HTERT RPE-1 (cell line): ENCODE measurements around the gene TENM4.
"Not testable (repeated sequence)": the region's sequence is repeated elsewhere in the genome, so short reads cannot be mapped to it uniquely, and the experiment has no call there.

Experiments used
- in situ Hi-C: fragments of 300-500 bp; cut with MboI; formaldehyde crosslinking; loops from 4 replicates; pipeline ENCODE4 v1.14.3; 2020; ENCODE audit warnings: low sequenced_read_pairs

The TENM4 gene

DNA sequence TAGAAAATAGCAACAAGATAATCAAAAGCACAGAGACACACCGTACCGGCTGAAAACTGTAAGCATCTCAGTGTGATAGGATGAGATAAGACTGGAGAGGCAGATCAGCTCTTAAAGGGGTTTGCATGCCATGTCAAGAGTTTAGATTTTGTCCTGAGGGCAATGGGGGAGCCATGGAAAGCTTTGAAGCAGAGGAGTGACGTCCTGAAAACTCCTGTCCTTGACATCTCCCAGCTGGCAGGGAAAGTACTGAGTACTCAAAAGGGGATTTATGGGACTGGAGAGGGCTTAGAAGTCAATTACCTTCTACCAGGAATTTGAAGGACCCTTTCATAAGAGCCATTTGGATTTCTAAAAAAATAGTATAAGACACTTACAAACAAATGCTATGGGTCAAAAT is 445.7 kb downstream of the TENM4 start:
- in situ Hi-C loops = no loop called here

DNA sequence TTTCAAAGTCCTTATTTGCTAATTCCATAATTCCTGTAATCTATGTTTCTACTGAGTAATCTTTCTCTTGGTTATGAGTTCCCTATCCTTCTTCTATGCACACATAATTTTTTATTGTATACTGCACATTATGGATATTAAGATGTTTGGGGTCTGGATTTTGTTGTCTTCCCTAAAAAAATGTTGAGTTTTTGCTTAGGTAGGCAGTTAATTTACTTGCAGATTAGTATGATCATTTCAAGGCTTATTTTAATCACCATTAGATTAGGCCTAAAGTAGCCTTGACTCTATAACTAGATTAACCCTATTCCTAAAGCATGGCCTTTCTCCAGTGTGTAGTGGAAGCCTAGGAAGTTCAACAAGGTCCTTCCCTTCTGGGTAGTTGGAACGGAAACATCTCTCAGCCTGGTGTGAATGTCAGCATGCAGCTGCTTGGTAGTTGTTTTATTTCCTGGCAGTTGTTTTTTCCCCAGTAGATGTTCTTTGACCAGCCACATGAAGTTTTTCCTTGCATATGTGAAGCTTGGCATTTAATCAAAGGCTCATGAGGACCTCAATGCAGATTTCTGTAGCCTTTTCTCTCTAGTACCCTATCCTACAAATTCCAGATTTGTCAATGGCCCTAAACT is 446.9 kb downstream of the TENM4 start:
- in situ Hi-C loops = no loop called here

DNA sequence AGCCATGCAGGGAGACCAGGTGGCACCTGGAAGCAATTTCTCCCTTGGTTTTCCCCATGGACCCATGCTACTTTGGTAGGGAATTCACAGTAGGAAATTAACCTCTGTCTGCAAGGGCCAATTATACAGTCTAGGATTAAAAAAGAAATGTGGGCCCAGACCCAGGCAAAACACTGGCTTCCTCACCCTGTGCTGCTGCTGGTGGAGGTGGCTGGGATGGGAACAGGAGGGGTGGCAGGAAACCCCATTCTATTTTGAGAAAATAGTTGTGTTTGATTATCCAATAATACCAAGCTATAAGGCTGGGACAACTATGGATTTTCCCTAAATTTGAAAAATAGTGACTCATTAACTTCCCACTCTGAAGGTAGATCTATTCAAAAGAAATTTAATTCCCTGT is 449.1 kb downstream of the TENM4 start:
- in situ Hi-C loops = no loop called here

DNA sequence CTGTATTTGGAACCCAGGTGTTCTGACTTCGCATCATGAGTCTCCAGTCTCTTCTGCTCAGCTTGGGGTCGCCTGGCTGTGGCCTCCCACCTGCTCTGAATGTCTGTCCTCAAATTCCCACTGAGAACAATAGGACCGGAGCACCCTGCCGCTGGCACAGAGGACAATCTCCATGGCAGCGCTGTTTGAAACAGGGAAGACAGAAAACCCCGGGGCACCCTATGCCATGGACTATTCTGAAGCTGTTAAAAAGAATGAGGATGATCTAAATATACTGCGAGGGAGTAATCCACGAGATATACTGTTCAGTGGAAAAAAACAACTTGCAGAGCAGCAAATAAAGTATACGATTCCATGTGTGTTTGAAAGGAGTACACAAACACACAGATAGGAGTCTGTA is 450.6 kb downstream of the TENM4 start:
- in situ Hi-C loops = no loop called here

DNA sequence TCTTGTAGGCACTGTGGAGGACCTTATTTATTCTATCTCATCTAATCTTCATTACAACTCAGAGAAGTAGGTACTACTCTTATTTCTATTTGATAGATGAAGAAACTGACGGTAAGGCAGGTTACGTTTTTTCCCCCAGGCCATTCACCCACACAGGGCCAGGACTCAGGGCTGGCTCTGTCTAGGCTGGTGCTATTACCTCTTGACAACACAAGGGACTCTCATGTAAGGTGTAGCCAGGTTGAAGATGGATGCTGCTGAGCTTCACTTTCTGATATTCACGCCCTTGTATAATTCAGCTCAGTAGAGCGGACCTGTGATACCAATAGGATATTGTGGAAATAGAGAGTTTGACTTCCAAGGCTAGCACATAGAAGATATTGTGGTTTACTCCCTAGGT is 453.1 kb downstream of the TENM4 start:
- in situ Hi-C loops = no loop called here

DNA sequence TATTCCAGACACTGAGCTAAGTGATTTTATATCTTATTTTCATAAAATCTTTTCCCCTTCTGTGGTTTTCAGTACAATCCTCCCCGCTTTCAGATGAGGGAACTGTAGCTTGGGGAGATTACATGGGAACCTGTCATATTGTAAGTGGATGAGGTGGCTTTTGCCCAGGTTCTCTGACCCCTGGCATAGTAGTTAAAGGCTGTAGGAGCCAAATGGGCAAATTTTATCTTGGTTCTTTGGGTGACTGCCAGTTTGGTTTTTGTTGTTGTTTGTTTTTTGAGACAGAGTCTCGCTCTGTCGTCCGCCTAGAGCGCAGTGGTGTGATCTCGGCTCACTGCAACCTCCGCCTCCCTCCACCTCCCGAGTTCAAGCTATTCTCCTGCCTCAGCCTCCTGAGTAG is 454.5 kb downstream of the TENM4 start:
- in situ Hi-C loops = no loop called here

DNA sequence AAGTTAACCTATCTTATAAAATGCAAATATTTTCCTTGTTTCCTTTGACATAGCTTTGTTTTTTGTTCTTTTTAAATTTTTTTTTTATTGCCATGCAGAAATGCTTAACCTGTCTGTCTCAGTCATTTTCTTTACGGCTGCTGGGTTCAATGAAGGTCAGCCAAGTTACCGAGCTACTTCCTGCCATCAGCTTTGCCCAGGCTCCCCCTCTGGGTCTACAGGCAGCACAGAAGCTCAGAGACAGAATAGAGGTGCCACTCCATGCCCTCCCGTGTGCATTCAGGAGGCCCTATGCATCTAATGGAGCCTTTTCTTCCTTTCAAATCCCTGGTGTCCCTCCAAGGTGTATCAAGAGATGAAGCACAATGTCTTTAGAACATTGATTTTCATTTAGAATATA is 455.2 kb downstream of the TENM4 start:
- in situ Hi-C loops = no loop called here

DNA sequence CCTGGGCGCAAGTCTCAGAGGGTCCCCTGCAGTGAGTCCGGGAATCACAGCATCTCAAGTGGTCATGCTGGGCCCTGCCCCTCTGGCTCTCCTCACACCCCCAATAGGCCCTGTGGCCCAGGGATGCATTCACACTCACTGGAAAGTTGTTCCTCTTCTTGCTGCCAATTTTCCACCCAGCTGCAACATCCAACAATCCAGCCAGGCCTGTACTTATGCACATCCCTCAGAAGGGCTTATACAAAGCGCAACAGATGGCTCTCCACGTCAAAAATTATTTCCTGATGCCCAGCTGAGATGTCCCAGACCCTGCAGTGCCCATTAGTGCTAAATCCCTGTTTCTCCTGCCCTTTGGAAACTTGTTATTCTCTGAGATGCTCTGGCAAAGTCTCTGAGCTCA is 458.4 kb downstream of the TENM4 start:
- in situ Hi-C loops = no loop called here

DNA sequence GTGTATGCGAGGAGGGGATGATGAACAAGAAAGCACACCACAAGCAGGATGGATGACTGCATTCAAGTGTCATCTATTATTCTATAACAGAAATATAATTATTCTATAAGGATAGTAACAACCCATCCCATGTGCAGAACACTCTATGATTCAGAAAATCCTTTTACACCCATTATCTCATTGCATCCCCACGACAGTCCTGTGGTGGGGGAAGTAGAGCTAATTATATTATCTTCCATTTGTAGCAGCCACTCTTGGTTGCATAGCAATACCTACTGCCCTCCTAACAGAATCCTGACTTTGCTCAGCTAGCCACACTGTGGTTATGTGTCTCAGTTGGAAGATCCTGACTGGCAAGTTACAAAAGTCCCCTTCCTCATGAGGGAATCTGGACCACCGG is 459.7 kb downstream of the TENM4 start:
- in situ Hi-C loops = no loop called here

DNA sequence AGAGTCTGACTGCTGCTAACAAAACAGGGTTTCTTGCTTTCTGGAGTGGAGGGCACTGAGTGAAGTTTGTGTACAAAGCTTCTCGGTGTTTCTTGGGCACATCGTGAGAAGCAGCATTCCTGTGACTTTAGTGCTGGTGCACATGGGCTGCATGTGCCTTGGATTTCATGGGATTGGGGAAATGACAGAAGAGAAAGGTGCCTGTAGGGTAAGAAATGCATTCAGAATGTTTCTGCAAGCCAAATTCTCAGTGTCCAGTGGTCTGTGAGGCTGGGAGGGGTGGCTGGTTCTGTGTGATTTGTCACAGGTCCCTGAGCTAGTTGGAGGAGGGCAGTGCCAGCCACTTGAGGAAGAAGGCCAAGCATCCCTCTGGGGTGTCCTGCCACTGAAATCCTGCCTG is 462.0 kb downstream of the TENM4 start:
- in situ Hi-C loops = no loop called here

DNA sequence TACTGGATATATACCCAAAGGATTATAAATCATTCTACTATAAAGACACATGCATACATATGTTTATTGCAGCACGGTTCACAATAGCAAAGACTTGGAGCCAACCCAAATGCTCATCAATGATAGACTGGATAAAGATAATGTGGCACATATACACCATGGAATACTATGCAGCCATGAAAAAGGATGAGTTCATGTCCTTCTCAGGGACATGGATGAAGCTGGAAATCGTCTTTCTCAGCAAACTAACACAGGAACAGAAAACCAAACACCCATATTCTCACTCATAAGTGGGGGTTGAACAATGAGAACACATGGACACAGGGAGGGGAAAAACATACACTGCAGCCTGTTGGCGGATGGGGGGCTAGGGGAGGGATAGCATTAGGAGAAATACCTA is 463.0 kb downstream of the TENM4 start:
- in situ Hi-C loops = not testable (repeated sequence)

DNA sequence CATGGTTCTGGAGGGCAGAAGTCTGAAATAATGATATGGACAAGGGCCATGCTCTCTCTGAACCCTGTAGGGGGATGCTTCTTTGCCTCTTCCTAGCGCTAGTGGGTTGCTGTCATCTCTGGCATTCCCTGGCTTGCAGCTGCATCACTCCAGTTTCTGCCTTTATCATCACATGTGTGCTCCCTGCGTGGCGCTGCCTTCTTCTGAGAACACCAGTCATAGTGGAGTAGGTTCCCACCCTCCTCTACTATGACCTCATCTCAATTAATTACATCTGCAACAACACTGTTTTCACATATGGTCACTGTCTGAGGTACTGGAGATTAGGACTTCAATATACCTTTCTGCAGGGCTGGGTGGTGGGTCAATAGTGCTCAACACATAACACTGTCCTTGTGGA is 463.8 kb downstream of the TENM4 start:
- in situ Hi-C loops = no loop called here

DNA sequence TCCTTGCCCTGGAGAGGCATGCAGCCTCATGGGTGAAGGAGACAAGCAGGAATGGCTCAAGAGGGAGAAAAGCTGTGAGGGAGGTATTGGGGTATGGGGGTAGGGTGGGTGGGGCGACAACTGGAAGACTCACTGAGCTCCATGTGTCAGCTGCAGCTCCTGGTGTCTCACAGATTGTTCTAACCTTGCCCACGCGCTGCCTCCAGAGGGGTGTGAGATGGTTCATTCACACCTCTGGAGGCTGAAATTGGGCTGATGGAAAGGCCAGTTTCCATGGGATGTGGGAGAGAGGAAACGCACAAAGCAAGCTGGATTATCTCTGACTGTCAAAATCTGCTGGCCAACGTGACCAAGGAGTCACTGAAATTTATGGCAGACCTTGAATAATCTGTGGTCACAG is 465.7 kb downstream of the TENM4 start:
- in situ Hi-C loops = no loop called here

DNA sequence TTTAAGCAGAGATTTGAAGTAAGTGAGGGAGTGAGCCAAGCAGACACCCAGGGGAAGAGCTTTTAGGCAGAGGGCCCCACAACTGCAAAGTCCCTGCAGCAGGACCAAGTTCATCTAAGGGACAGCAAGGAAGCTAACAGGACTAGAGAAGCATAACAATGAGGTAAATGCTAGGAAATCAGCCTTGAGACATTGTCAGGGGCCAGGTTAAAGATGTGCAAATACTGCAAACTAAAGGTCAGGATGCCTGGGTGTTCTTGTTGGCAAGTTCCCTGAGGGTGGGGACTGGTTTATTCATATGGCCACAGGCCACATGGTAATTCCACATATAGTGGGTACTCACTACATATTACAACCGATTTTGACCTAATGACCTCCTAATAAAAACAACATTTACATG is 467.0 kb downstream of the TENM4 start:
- in situ Hi-C loops = no loop called here

DNA sequence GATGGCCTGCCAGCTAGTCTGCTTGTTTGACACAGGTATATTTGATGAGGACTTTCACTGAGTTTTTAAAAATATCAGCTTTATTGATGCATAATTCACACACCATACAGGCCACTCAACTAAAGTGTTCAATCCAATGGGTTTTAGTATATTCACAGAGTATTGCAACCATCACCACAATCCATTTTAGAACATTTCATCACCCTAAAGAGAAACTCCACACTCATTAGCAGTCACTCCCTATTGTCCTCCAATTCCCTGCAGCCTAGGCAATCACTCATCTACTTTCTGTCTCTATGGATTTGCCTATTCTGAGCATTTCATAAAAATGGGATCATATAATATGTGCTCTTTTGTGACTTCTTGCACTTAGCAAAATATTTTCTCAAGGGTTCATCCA is 468.2 kb downstream of the TENM4 start:
- in situ Hi-C loops = no loop called here

DNA sequence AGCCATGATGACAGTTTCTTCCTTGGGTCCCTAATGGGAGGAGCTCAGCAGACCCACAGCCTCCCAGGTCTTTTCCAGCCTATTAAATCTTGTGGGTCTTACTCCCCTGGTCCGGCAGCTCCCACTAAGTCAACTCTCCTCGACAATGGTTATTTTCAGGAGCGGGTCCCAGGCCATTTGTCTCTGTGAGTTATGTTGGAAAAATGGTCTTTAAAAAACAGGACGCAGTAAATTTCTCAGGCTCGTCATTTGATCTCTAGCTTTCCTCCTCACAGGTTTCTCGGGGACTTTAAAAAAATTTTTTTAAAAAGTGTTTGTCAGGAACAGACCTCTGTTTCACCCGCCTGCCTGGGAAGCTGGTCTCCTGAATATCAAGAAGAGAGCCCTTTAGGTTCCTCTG is 468.7 kb downstream of the TENM4 start:
- in situ Hi-C loops = no loop called here

DNA sequence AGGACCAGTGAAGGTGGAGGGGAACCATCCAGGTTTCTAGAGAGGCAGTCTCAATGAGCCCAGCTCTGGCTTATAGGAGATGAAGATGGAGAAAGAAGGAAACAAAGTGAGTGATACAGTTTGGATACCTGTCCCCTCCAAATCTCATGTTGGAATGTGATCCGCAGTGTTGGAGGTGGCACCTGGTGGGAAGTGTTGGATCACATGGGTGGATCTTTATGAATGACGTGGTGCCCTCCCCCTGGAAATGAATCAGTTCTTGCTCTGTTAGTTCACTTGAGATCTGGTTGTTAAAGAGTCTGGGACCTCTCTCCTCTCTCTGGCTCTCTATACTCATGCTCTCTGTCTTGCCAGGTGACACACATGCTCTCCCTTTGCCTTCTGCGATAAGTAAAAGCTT is 473.0 kb downstream of the TENM4 start:
- in situ Hi-C loops = no loop called here

DNA sequence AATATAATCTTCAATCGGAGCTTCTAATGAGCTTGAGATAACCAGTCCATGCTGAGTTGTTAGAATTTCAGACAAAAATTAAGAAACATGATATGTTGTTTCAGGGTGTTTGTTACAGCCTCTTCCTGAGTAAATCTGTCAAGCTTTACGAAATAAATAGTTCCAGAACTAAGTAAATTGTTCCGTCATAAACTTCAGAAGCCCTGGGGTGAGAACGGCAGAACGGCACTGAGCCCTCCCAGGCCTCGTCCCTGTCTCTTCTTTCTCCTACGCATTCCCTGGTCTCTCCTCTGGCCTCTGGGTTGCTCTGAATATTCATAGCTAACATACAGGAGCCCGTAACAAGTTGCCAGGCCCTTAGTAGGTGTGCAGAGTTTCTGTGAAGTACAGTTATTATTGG is 475.4 kb downstream of the TENM4 start:
- in situ Hi-C loops = no loop called here

DNA sequence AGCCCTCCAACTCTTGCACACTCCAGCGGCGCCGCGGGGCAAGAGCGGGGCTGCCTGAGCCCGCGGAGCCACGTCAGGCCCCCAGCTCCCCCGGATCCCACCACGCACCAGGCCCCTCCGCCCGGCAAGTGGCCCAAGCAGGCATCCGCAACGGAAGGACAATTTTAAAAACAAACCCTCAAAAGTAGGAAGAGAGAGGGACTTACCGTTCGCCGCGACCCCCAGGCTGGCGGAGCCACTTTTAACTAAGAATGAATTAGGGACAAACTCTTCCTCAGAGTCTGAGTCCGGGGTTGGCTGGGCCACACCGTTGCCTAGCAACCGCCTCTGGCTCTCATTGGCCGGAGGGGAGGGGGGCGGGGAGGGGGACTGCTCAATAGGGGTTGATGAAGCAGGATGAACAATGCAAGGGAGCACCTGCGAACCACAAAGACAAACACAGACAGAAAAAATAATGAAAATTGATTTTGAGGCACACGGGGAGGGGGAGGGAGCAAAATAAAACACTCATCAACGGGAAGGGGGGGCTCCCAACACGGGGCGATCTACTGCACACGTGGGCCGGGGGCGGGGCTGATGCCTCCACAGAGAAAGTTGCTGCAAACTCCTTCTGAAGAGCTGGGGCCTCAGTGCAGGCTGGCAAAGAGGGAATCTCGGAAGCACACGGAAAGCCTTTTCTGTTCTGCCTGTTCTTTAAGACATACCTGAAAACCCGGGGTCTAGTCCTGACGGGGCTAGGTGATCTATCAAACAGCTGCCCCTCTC is 478.7 kb downstream of the TENM4 start:
- in situ Hi-C loops = no loop called here

DNA sequence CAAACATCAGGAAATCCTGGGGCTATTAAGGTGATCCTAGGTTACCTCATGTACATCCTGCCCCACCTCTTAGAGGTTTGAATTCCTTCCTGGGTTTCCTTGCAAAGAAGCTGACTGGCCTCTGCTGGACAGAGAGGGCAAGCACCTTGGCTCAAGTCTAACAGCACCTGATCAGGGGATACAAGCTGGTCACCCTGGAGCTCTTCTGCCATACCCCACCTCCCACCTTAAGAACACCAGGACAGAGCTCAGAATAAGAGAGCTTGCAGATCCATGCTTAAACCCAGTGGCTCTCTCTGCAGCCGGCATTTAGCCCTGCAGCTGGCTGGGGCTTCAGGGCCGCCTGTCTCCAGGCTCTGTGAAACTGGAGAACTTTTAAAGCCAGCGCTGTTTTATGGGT is 479.6 kb downstream of the TENM4 start:
- in situ Hi-C loops = no loop called here

DNA sequence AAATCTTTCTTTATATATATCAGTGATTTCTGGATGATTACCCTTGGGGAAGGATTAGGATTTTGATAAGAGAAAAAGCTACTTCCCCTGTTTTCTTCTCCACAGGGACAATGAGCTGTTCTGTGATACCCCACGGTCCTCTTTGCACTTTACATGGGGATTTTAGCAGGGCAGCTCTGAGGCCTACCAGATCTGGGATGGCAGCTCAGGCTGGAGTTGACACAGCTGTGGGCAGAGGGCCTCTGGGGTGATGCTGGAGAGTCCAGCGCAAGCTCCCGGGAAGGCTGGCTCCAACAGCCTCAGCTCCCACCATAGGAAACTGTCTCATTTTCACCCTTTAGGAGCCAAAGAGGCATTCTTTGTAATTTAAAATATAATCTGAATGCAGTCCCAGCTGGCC is 482.4 kb downstream of the TENM4 start:
- in situ Hi-C loops = no loop called here

DNA sequence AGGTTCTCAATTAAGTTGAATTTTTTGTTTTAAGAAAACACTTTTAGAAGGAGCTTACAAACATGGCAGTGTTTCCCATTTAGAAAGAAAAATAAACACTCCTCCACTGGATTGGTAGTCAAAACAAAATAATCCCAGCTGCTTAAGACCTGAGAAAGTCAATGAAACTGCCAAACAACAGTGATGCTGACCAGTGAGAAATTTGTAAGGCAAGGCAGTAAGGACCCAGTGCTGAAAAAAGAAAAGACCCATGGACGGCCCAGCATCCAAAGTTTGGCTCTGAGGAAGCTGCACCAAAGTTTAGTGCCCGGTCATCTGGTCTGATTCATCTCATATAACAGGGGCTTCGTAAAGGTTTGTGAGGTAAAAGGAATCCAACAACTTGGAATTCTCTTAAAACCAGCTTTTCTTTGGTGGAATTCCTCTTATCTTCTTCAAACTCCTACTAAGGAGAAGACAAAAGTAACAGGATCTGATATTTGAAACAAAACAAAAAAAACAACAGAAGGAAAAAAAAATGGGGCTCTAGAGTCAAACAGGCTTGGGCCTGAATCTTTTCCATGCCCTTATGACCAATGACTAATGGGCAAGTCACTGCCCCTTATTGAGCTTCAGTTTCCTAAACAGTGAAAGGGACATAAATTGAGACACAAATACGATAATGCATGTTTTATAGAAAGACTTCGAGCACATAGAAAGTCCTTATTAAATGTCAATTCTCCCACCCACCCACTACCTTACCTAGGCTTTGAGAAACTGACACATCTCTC is 483.2 kb downstream of the TENM4 start:
- in situ Hi-C loops = no loop called here
